Loucy (cell line): ENCODE data around the gene ATAD3C.
"Not testable (repeated sequence)": the region's sequence is repeated elsewhere in the genome, so short reads cannot be mapped to it uniquely, and the experiment has no call there.

ENCODE experiments used
- H2AFZ ChIP-seq: fragments of 200-600 bp; sonication (generic); 2 replicates; pipeline ENCODE4 v1.6.0; 2016; ENCODE audit warnings: antibody characterized with exemption, mild to moderate bottlenecking, low read length, moderate library complexity
- H3F3A ChIP-seq: fragments of 200-600 bp; 2 replicates; pipeline ENCODE4 v1.6.0; 2016; ENCODE audit warnings: antibody characterized with exemption, low read depth, mild to moderate bottlenecking
- H3K27me3 ChIP-seq: fragments of 200-600 bp; sonication (generic); 2 replicates; pipeline ENCODE4 v1.6.1; 2014; ENCODE audit warnings: low read length, mild to moderate bottlenecking; ENCODE audit not compliant: insufficient read depth, poor library complexity, severe bottlenecking
- H3K36me3 ChIP-seq: fragments of 200-600 bp; sonication (generic); 2 replicates; pipeline ENCODE4 v1.6.1; 2016; ENCODE audit warnings: low read length; ENCODE audit not compliant: insufficient read depth
- H3K4me1 ChIP-seq: fragments of 200-600 bp; sonication (generic); 2 replicates; pipeline ENCODE4 v1.5.1; 2014; ENCODE audit warnings: low read length, mild to moderate bottlenecking; ENCODE audit not compliant: insufficient read depth, poor library complexity, severe bottlenecking
- H3K4me2 ChIP-seq: fragments of 200-600 bp; sonication (generic); 2 replicates; pipeline ENCODE4 v1.6.0; 2014; ENCODE audit warnings: antibody characterized with exemption, low read length, low read depth, mild to moderate bottlenecking; ENCODE audit not compliant: poor library complexity, severe bottlenecking
- H3K4me3 ChIP-seq: fragments of 200-600 bp; sonication (generic); 2 replicates; pipeline ENCODE4 v1.5.1; 2014; ENCODE audit warnings: low read length, mild to moderate bottlenecking, mixed read lengths; ENCODE audit not compliant: poor library complexity, severe bottlenecking
- H3K79me2 ChIP-seq: fragments of 200-600 bp; sonication (generic); 2 replicates; pipeline ENCODE4 v1.6.1; 2014; ENCODE audit warnings: low read length; ENCODE audit not compliant: insufficient read depth
- H3K9ac ChIP-seq: fragments of 200-600 bp; sonication (generic); 2 replicates; pipeline ENCODE4 v1.6.0; 2014; ENCODE audit warnings: mild to moderate bottlenecking, low read depth, low read length, moderate library complexity; ENCODE audit not compliant: poor library complexity, severe bottlenecking
- H3K9me2 ChIP-seq: fragments of 200-600 bp; sonication (generic); replicated peaks from 2 replicates; pipeline ENCODE4 v1.6.1; 2016; ENCODE audit warnings: low read depth, low read length, mixed read lengths
- H3K9me3 ChIP-seq: fragments of 200-600 bp; sonication (generic); 2 replicates; pipeline ENCODE4 v1.6.1; 2014; ENCODE audit warnings: mild to moderate bottlenecking, antibody characterized with exemption, low read length, low read depth; ENCODE audit not compliant: insufficient read depth
- H4K20me1 ChIP-seq: fragments of 200-600 bp; sonication (generic); 2 replicates; pipeline ENCODE4 v1.6.0; 2014; ENCODE audit warnings: antibody characterized with exemption, low read length, mild to moderate bottlenecking; ENCODE audit not compliant: insufficient read depth, poor library complexity, severe bottlenecking
- CTCF ChIP-seq: fragments of 200-600 bp; sonication (generic); conservative IDR thresholded peaks from 2 replicates; pipeline ENCODE4 v1.5.1; 2014; ENCODE audit warnings: mild to moderate bottlenecking, antibody characterized with exemption, low read length
- EZH2phosphoT487 ChIP-seq: fragments of 200-600 bp; IDR thresholded peaks from 2 replicates; pipeline ENCODE4 v1.6.1; 2018; ENCODE audit warnings: antibody characterized with exemption, mild to moderate bottlenecking, moderate library complexity, borderline replicate concordance

The ATAD3C gene

DNA sequence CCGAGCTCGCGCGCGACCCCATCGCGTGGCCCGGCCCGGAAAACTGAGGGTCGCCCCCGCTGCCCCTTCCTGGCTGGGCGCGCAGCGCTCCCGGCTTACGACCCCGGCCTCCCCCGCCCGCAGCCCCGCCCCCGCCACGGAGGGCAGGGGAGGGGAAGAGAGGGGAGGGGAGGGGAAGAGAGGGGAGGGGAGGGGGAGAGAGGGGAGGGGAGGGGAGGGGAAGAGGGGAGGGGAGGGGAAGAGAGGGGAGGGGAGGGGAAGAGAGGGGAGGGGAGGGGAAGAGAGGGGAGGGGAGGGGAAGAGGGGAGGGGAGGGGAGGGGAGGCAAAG lies 21.7 kb upstream of the ATAD3C start:
- Histone ChIP-seq H3K9me2 (no peaks in the 10 kb centered on the region), H3F3A (no peaks in the 10 kb centered on the region), H4K20me1 (no peaks in the 10 kb centered on the region), H3K9ac (no peak overlapping the region), H2AFZ (no peak overlapping the region), H3K36me3 (no peaks in the 10 kb centered on the region), H3K4me3 (no peak overlapping the region), H3K79me2 (no peaks in the 10 kb centered on the region), H3K4me1 (peaks cover 4% of the 10 kb centered on the region), H3K4me2 (no peak overlapping the region), H3K27me3 (no peaks in the 10 kb centered on the region), H3K9me3 (no peaks in the 10 kb centered on the region)
- no peak for TF ChIP-seq EZH2phosphoT487
- TF ChIP-seq CTCF = no peak

DNA sequence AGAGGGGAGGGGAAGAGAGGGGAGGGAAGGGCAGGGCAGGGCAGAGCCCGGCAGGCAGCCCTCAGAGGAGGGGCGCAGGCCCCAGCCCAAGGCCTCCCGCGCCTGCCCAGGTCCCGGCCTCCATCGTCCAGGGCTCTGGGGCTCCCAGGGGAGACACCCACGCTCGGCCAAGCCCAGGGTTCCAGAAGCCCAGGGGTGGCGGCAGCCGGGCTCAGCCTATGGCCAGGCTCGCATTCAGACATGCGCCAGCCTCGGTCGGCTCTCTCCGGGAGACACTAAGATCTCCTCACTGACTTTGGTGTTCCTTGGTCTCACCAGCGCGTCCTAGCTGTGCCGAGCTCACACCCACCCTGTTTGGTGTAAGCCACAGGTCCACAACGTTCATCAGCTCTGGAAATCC lies 21.3 kb upstream of the ATAD3C start:
- Histone ChIP-seq H3K36me3 (no peaks in the 10 kb centered on the region), H4K20me1 (no peaks in the 10 kb centered on the region), H3K4me2 (no peak overlapping the region), H2AFZ (no peak overlapping the region), H3F3A (no peaks in the 10 kb centered on the region), H3K4me1 (no peaks in the 10 kb centered on the region), H3K4me3 (no peak overlapping the region), H3K9me3 (no peaks in the 10 kb centered on the region), H3K79me2 (no peaks in the 10 kb centered on the region), H3K27me3 (no peaks in the 10 kb centered on the region), H3K9ac (no peak overlapping the region), H3K9me2 (no peaks in the 10 kb centered on the region)
- TF ChIP-seq EZH2phosphoT487 (no peak), CTCF (no peak)

DNA sequence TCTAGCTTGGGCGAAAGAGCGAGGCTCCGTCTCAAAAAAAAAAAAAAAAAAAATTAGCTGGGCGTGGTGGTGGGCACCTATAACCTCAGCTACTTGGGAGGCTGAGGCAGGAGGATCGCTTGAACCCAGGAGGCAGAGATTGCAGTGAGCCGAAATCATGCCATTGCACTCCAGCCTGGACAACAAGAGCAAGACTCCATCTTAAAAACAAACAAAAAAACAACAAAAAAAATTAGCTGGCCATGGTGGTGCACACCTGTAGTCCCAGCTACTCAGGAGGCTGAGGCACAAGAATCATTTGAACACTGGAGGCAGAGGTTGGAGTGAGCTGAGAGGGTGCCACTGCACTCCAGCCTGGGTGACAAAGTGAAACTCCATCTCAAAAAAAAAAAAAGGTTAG lies 20.5 kb upstream of the ATAD3C start:
- not testable (repeated sequence) for H3K9ac ChIP-seq, H3K4me2 ChIP-seq, H3K4me3 ChIP-seq, H4K20me1 ChIP-seq, H3K9me2 ChIP-seq, H2AFZ ChIP-seq, H3K36me3 ChIP-seq, H3F3A ChIP-seq, H3K4me1 ChIP-seq, H3K79me2 ChIP-seq, H3K9me3 ChIP-seq, H3K27me3 ChIP-seq

DNA sequence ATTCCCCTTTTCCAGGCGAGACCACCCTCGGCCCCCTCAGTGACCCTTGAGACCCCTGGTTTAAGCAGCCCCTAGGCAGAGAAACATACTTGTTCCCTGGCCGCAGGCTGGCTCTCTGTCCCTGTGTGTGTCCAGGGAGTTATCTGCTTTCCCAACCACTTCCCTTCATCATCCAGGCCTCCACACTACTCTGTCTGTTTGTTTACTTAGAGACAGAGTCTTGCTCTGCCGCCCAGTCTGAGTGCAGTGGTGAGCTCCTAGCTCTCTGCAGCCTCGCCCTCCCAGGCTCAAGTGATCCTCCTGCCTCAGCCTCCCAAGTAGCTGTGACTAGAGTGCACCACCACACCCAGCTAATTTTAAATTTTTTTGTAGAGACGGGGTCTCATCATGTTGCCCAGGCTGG lies 19.8 kb upstream of the ATAD3C start:
- TF ChIP-seq CTCF (no peak), EZH2phosphoT487 (no peak)
- no peaks in the 10 kb centered on the region for H3K27me3 ChIP-seq
- no peak overlapping the region for H3K4me2 ChIP-seq
- no peaks in the 10 kb centered on the region for H3F3A ChIP-seq
- H4K20me1 ChIP-seq = no peaks in the 10 kb centered on the region
- H3K36me3 ChIP-seq = no peaks in the 10 kb centered on the region
- no peaks in the 10 kb centered on the region for H3K79me2 ChIP-seq
- no peak overlapping the region for H3K4me3 ChIP-seq
- H3K9ac ChIP-seq = no peak overlapping the region
- H3K9me2 ChIP-seq = no peaks in the 10 kb centered on the region
- no peaks in the 10 kb centered on the region for H3K9me3 ChIP-seq
- H3K4me1 ChIP-seq = no peaks in the 10 kb centered on the region
- no peak overlapping the region for H2AFZ ChIP-seq
